GM20431 (cell line): Measurements from ENCODE around the gene IDH3A.

ENCODE experiments used
- in situ Hi-C: fragments of 300-500 bp; cut with MseI, MboI; formaldehyde crosslinking; loops from one replicate; pipeline ENCODE4 v1.15.0; 2020; ENCODE audit warnings: low sequenced_read_pairs; ENCODE audit not compliant: unreplicated experiment

Gene IDH3A

GRCh38 chr15:78159395-78159794 lies 10.2 kb downstream of the IDH3A start:
- in situ Hi-C loops = no loop called here

- in situ Hi-C loops = no loop called here
Observed at GRCh38 chr15:78162038-78162437, 12.9 kb downstream of the IDH3A start.

GRCh38 chr15:78164010-78164409 lies 14.8 kb downstream of the IDH3A start:
- in situ Hi-C loops = no loop called here

GRCh38 chr15:78167227-78167888 lies 18.2 kb downstream of the IDH3A start:
- in situ Hi-C loops = no loop called here

- in situ Hi-C loops = no loop called here
Observed at GRCh38 chr15:78168608-78169007, 19.4 kb downstream of the IDH3A start.

GRCh38 chr15:78170848-78171773 lies 21.9 kb downstream of the IDH3A start:
- in situ Hi-C loops = no loop called here

GRCh38 chr15:78171864-78172472 lies 22.8 kb downstream of the IDH3A start:
- in situ Hi-C loops = no loop called here

GRCh38 chr15:78174401-78174800 lies 25.2 kb downstream of the IDH3A start:
- in situ Hi-C loops = no loop called here

- in situ Hi-C loops = no loop called here
Observed at GRCh38 chr15:78175330-78175729, 26.2 kb downstream of the IDH3A start.

- in situ Hi-C loops = no loop called here
Observed at GRCh38 chr15:78177447-78177873, 28.3 kb downstream of the IDH3A start.

GRCh38 chr15:78178064-78178463 lies 28.9 kb downstream of the IDH3A start:
- in situ Hi-C loops = no loop called here

- in situ Hi-C loops = no loop called here
Observed at GRCh38 chr15:78179286-78179840, 30.2 kb downstream of the IDH3A start.

- in situ Hi-C loops = no loop called here
Observed at GRCh38 chr15:78179906-78180305, 30.7 kb downstream of the IDH3A start.

- in situ Hi-C loops = no loop called here
Observed at GRCh38 chr15:78182336-78182700, 33.2 kb downstream of the IDH3A start.

GRCh38 chr15:78182821-78183220 lies 33.7 kb downstream of the IDH3A start:
- in situ Hi-C loops = no loop called here

- in situ Hi-C loops = loop anchor here (10.0 kb wide), 1 partner anchor 58 kb away; the partner anchor contains the start of gene CIB2
Observed at GRCh38 chr15:78192826-78193594, 43.8 kb downstream of the IDH3A start.

- in situ Hi-C loops = loop anchor here (10.0 kb wide), 1 partner anchor 59 kb away; the partner anchor contains the start of gene CIB2
Observed at GRCh38 chr15:78193731-78194567, 44.8 kb downstream of the IDH3A start.

GRCh38 chr15:78194568-78194925 lies 45.4 kb downstream of the IDH3A start:
- in situ Hi-C loops = loop anchor here (10.0 kb wide), 1 partner anchor 60 kb away; the partner anchor contains the start of gene CIB2

GRCh38 chr15:78195735-78196201 lies 46.6 kb downstream of the IDH3A start:
- in situ Hi-C loops = loop anchor here (10.0 kb wide), 1 partner anchor 61 kb away; the partner anchor contains the start of gene CIB2
